ENCODE data around the gene PACC1. TPM values are rescaled to one million over a fixed set of nuclear protein-coding genes. Genes with fewer than 3 reads are reported as not detected.
A peak's percentile ranks its signal among the peaks of the same experiment; 100 is the strongest.
"Not testable (repeated sequence)": the region's sequence is repeated elsewhere in the genome, so short reads cannot be mapped to it uniquely, and the experiment has no call there.

Gene PACC1
- total and polyA plus RNA-seq, 5 donors: 2.3 to 4.9 (median 4.0) TPM

- H3K4me3 ChIP-seq (ENCODE audit: low read length); H3K27me3 ChIP-seq (ENCODE audit: control insufficient read depth, insufficient read depth); H3K9me3 ChIP-seq (ENCODE audit: control insufficient read depth, low read length); H3K27ac ChIP-seq (ENCODE audit: low read length); H3K4me1 ChIP-seq (ENCODE audit: control insufficient read depth, insufficient read depth, low read length); ATAC-seq; intact Hi-C loops (cut with DNase I); DNase-seq: not testable (repeated sequence)
- 94% methylated on average over 5 of the region's 6 CpGs for WGBS
These were observed 18.8 kb downstream of the PACC1 start for GRCh38 chr1:212395678-212396437.

- intact Hi-C loops (cut with DNase I): no loop called here
- no peak overlapping the region for H3K27ac ChIP-seq (ENCODE audit: low read length)
- H3K4me1 ChIP-seq (ENCODE audit: control insufficient read depth, insufficient read depth, low read length): no peaks in the 10 kb centered on the region
- ATAC-seq (no peak), DNase-seq (no peak)
- 98% methylated on average over 1 of the region's 1 CpG for WGBS
- no peaks in the 10 kb centered on the region for H3K27me3 ChIP-seq (ENCODE audit: control insufficient read depth, insufficient read depth)
- H3K4me3 ChIP-seq (ENCODE audit: low read length): no peak overlapping the region
- no peaks in the 10 kb centered on the region for H3K9me3 ChIP-seq (ENCODE audit: control insufficient read depth, low read length)
These were observed 25.5 kb downstream of the PACC1 start for GRCh38 chr1:212388985-212389716.

- peak in 1 of 2 donors; percentile 16 for ATAC-seq
- Histone ChIP-seq H3K27me3 (ENCODE audit: control insufficient read depth, insufficient read depth) (no peaks in the 10 kb centered on the region), H3K4me1 (ENCODE audit: control insufficient read depth, insufficient read depth, low read length) (no peaks in the 10 kb centered on the region), H3K4me3 (ENCODE audit: low read length) (no peak overlapping the region), H3K27ac (ENCODE audit: low read length) (no peak overlapping the region), H3K9me3 (ENCODE audit: control insufficient read depth, low read length) (no peaks in the 10 kb centered on the region)
- intact Hi-C loops (cut with DNase I): no loop called here
- no peak for DNase-seq
- WGBS: 84% methylated on average over 1 of the region's 1 CpG
These were observed 28.7 kb downstream of the PACC1 start for GRCh38 chr1:212386029-212386428.

GRCh38 chr1:212381397-212382035, 33.2 kb downstream of the PACC1 start:
- ATAC-seq (peak in 1 of 2 donors; percentile 32), DNase-seq (no peak)
- no peak overlapping the region for H3K4me3 ChIP-seq (ENCODE audit: low read length)
- intact Hi-C loops (cut with DNase I): no loop called here
- H3K9me3 ChIP-seq (ENCODE audit: control insufficient read depth, low read length): no peaks in the 10 kb centered on the region
- H3K4me1 ChIP-seq (ENCODE audit: control insufficient read depth, insufficient read depth, low read length): no peaks in the 10 kb centered on the region
- WGBS: 68% methylated on average over 4 of the region's 4 CpGs
- no peak overlapping the region for H3K27ac ChIP-seq (ENCODE audit: low read length)
- H3K27me3 ChIP-seq (ENCODE audit: control insufficient read depth, insufficient read depth): no peaks in the 10 kb centered on the region

GRCh38 chr1:212379366-212379765, 35.3 kb downstream of the PACC1 start:
- 93% methylated on average over 2 of the region's 2 CpGs for WGBS

GRCh38 chr1:212377644-212378043, 37.0 kb downstream of the PACC1 start:
- intact Hi-C loops (cut with DNase I): loop anchor here in 1 of 4 donors (10.0 kb wide), 1 partner anchor 77 kb away; no protein-coding TSS in a partner anchor
- Histone ChIP-seq H3K9me3 (ENCODE audit: control insufficient read depth, low read length) (no peaks in the 10 kb centered on the region), H3K4me3 (ENCODE audit: low read length) (no peak overlapping the region), H3K27ac (ENCODE audit: low read length) (no peak overlapping the region), H3K4me1 (ENCODE audit: control insufficient read depth, insufficient read depth, low read length) (no peaks in the 10 kb centered on the region), H3K27me3 (ENCODE audit: control insufficient read depth, insufficient read depth) (no peaks in the 10 kb centered on the region)
- no peak for ATAC-seq
- DNase-seq: no peak
- WGBS: 93% methylated on average over 3 of the region's 3 CpGs

More at GRCh38 chr1:212379366-212379765, 35.3 kb downstream of the PACC1 start:
- intact Hi-C loops (cut with DNase I): loop anchor here in 1 of 4 donors (10.0 kb wide), 1 partner anchor 75 kb away; no protein-coding TSS in a partner anchor
- ATAC-seq (no peak), DNase-seq (no peak)
- no peak overlapping the region for H3K27ac ChIP-seq (ENCODE audit: low read length)
- H3K9me3 ChIP-seq (ENCODE audit: control insufficient read depth, low read length): no peaks in the 10 kb centered on the region
- no peaks in the 10 kb centered on the region for H3K4me1 ChIP-seq (ENCODE audit: control insufficient read depth, insufficient read depth, low read length)
- H3K4me3 ChIP-seq (ENCODE audit: low read length): no peak overlapping the region
- H3K27me3 ChIP-seq (ENCODE audit: control insufficient read depth, insufficient read depth): no peaks in the 10 kb centered on the region

- ATAC-seq (no peak), DNase-seq (no peak)
- Histone ChIP-seq H3K27me3 (ENCODE audit: control insufficient read depth, insufficient read depth) (no peaks in the 10 kb centered on the region), H3K9me3 (ENCODE audit: control insufficient read depth, low read length) (no peaks in the 10 kb centered on the region), H3K4me1 (ENCODE audit: control insufficient read depth, insufficient read depth, low read length) (no peaks in the 10 kb centered on the region), H3K4me3 (ENCODE audit: low read length) (no peak overlapping the region), H3K27ac (ENCODE audit: low read length) (no peak overlapping the region)
- intact Hi-C loops (cut with DNase I): loop anchor here in 1 of 4 donors (10.0 kb wide), 1 partner anchor 79 kb away; no protein-coding TSS in a partner anchor
- 89% methylated on average over 5 of the region's 5 CpGs for WGBS
These were observed 38.7 kb downstream of the PACC1 start for GRCh38 chr1:212375986-212376385.

GRCh38 chr1:212368073-212368484, 46.6 kb downstream of the PACC1 start:
- H3K27ac ChIP-seq (ENCODE audit: low read length): no peak overlapping the region
- H3K4me3 ChIP-seq (ENCODE audit: low read length): no peak overlapping the region
- DNase-seq: peak in 1 of 3 donors; percentile 35
- H3K27me3 ChIP-seq (ENCODE audit: control insufficient read depth, insufficient read depth): no peaks in the 10 kb centered on the region
- no peaks in the 10 kb centered on the region for H3K4me1 ChIP-seq (ENCODE audit: control insufficient read depth, insufficient read depth, low read length)
- no peaks in the 10 kb centered on the region for H3K9me3 ChIP-seq (ENCODE audit: control insufficient read depth, low read length)
- intact Hi-C loops (cut with DNase I): loop anchor here (5.0 to 10.0 kb wide), 4 partner anchors 87 to 306 kb away; no protein-coding TSS in a partner anchor
- peak; percentile 75 to 88 for ATAC-seq
- WGBS: 77% methylated on average over 3 of the region's 3 CpGs

- intact Hi-C loops (cut with DNase I): loop anchor here (5.0 to 10.0 kb wide), 4 partner anchors 87 to 305 kb away; no protein-coding TSS in a partner anchor
- no peak overlapping the region for H3K27ac ChIP-seq (ENCODE audit: low read length)
- no peaks in the 10 kb centered on the region for H3K4me1 ChIP-seq (ENCODE audit: control insufficient read depth, insufficient read depth, low read length)
- ATAC-seq (peak; percentile 42 to 57), DNase-seq (no peak)
- H3K9me3 ChIP-seq (ENCODE audit: control insufficient read depth, low read length): no peaks in the 10 kb centered on the region
- H3K27me3 ChIP-seq (ENCODE audit: control insufficient read depth, insufficient read depth): no peaks in the 10 kb centered on the region
- no peak overlapping the region for H3K4me3 ChIP-seq (ENCODE audit: low read length)
- 66% methylated on average over 2 of the region's 2 CpGs for WGBS
These were observed 47.1 kb downstream of the PACC1 start for GRCh38 chr1:212367474-212368072.

- intact Hi-C loops (cut with DNase I): loop anchor here (5.0 to 10.0 kb wide), 4 partner anchors 88 to 305 kb away; no protein-coding TSS in a partner anchor
- no peaks in the 10 kb centered on the region for H3K9me3 ChIP-seq (ENCODE audit: control insufficient read depth, low read length)
- H3K4me1 ChIP-seq (ENCODE audit: control insufficient read depth, insufficient read depth, low read length): no peaks in the 10 kb centered on the region
- ATAC-seq (peak; percentile 10 to 11), DNase-seq (no peak)
- 58% methylated on average over 5 of the region's 5 CpGs for WGBS
- no peak overlapping the region for H3K27ac ChIP-seq (ENCODE audit: low read length)
- no peak overlapping the region for H3K4me3 ChIP-seq (ENCODE audit: low read length)
- H3K27me3 ChIP-seq (ENCODE audit: control insufficient read depth, insufficient read depth): no peaks in the 10 kb centered on the region
These were observed 47.8 kb downstream of the PACC1 start for GRCh38 chr1:212366901-212367300.

All from right cardiac atrium (tissue), 5 donors.